ENCODE data around the gene BLNK. TPM values are rescaled to one million over a fixed set of nuclear protein-coding genes. Genes with fewer than 3 reads are reported as not detected.

BLNK gene
- total RNA-seq, 2 donors from 2014 or later, result 0.39 to 0.41 TPM

DNA sequence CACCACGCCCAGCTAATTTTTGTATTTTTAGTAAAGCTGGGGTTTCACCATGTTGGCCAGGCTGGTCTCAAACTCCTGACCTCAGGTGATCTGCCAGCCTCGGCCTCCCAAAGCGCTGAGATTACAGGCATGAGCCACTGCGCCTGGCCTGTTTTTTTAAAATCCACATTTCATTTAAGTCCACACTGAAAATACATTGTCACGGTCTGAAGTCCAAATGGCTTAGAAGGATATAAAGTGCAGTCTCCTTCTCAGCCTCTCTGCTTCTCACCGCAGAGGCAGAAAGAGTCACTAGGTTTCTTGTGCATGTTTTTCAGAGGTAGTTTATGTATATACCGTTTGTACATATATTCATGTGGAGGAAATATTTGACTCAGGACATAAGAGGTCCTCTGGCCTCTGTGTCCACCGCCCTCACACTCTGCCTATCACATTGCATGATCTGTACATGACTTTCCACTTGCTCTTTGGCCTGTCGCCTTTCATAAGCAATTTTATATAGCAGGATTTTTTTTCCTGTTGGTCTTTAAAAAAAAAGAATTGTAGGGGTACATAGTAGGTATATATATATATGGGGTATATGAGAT lies 42.9 kb downstream of the BLNK start:
- H3K4me1 ChIP-seq, result no peaks in the 10 kb centered on the region
- no peak overlapping the region for H3K4me3 ChIP-seq
- no peaks in the 10 kb centered on the region for H3K27me3 ChIP-seq
- no peak overlapping the region for H3K27ac ChIP-seq
- TF ChIP-seq, protein P1, sequence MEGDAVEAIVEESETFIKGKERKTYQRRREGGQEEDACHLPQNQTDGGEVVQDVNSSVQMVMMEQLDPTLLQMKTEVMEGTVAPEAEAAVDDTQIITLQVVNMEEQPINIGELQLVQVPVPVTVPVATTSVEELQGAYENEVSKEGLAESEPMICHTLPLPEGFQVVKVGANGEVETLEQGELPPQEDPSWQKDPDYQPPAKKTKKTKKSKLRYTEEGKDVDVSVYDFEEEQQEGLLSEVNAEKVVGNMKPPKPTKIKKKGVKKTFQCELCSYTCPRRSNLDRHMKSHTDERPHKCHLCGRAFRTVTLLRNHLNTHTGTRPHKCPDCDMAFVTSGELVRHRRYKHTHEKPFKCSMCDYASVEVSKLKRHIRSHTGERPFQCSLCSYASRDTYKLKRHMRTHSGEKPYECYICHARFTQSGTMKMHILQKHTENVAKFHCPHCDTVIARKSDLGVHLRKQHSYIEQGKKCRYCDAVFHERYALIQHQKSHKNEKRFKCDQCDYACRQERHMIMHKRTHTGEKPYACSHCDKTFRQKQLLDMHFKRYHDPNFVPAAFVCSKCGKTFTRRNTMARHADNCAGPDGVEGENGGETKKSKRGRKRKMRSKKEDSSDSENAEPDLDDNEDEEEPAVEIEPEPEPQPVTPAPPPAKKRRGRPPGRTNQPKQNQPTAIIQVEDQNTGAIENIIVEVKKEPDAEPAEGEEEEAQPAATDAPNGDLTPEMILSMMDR (IDR thresholded peaks at IDR 0.05), result no peak
- no peaks in the 10 kb centered on the region for H3K36me3 ChIP-seq
- DNase-seq (ENCODE audit: low spot score), result no peak
- H3K9me3 ChIP-seq, result no peaks in the 10 kb centered on the region

DNA sequence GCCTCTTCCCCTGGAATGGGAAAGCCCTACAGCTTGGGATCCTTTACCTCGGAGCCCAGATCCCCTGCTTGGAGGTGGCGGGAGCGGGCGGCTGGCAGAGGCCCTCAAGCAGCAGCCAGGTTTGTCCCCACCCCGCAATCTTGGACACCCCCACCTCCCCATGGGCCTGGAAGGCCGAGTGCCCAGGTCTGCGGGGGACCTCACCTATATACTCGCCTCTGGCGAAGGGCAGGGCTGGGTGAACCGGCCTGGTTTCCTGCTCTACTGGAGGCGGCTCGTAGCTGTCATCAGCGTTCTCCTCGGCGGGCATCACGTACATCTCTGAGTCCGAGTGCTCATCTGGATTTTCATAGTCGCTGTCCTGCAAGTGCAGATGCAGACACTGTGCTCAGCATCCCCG lies 44.2 kb downstream of the BLNK start:
- Histone ChIP-seq H3K36me3 (no peaks in the 10 kb centered on the region), H3K9me3 (no peaks in the 10 kb centered on the region), H3K4me1 (no peaks in the 10 kb centered on the region), H3K4me3 (no peak overlapping the region), H3K27me3 (no peaks in the 10 kb centered on the region), H3K27ac (no peak overlapping the region)
- DNase-seq (ENCODE audit: low spot score), result no peak
- TF ChIP-seq, protein P1 (IDR thresholded peaks at IDR 0.05), result no peak

GRCh38 chr10:96225119-96225518 lies 46.2 kb downstream of the BLNK start:
- no peaks in the 10 kb centered on the region for H3K27me3 ChIP-seq
- TF ChIP-seq, protein P1 (IDR thresholded peaks at IDR 0.05), result no peak
- H3K4me3 ChIP-seq, result no peak overlapping the region
- no peaks in the 10 kb centered on the region for H3K36me3 ChIP-seq
- H3K4me1 ChIP-seq, result no peaks in the 10 kb centered on the region
- H3K9me3 ChIP-seq, result no peaks in the 10 kb centered on the region
- H3K27ac ChIP-seq, result no peak overlapping the region
- no peak for DNase-seq (ENCODE audit: low spot score)

- TF ChIP-seq, protein P1 (IDR thresholded peaks at IDR 0.05), result no peak
- H3K4me1 ChIP-seq, result no peaks in the 10 kb centered on the region
Observed at GRCh38 chr10:96222908-96223307, 48.5 kb downstream of the BLNK start.

DNA sequence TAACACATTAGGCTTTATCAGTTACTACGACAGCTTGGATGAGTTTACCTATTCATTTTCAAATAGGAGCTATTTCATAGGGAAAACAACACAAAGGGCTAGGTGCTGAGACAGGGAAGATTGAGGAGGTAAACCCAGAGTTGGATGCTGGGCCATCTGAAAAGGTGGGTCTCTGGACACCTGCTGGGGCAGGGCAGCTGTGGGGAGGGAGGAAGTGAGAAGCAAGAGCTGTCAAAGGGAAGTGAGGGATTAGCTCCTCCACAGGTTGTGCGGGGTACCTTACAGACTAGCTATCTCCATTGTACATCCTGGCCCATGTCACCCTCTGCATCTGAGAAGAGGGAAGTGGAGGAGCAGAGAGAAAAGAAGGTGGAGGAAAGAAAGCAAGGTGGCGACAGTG lies 48.9 kb downstream of the BLNK start:
- Histone ChIP-seq H3K27ac (no peak overlapping the region), H3K4me1 (no peaks in the 10 kb centered on the region), H3K9me3 (no peaks in the 10 kb centered on the region), H3K36me3 (no peaks in the 10 kb centered on the region), H3K4me3 (no peak overlapping the region), H3K27me3 (no peaks in the 10 kb centered on the region)
- DNase-seq (ENCODE audit: low spot score), result no peak
- TF ChIP-seq, protein P1 (IDR thresholded peaks at IDR 0.05), result no peak

More at GRCh38 chr10:96222908-96223307, 48.5 kb downstream of the BLNK start:
- no peak for DNase-seq (ENCODE audit: low spot score)
- no peak overlapping the region for H3K4me3 ChIP-seq
- no peaks in the 10 kb centered on the region for H3K36me3 ChIP-seq
- H3K27me3 ChIP-seq, result no peaks in the 10 kb centered on the region
- H3K27ac ChIP-seq, result no peak overlapping the region
- H3K9me3 ChIP-seq, result no peaks in the 10 kb centered on the region

DNA sequence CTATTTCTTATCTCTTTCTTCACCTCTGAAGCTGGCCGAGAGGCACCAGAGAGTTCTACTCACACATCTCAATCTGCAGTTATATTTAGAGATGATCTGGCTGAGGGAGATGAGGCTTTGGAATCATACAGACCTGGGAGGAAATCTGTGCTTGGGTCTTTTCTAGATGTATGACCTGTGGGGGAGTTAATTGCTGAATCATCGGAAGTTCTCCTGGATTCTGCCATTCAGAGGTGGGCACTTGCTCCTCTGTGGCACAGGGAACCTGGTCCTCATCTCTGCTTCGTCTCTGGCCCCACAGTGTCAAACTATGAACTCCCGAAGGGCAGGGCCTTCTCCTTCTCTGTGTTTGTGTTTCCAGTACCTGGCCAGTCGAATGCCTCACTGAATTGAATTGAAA lies 52.5 kb downstream of the BLNK start:
- no peak for DNase-seq (ENCODE audit: low spot score)
- Histone ChIP-seq H3K4me3 (no peak overlapping the region), H3K27ac (no peak overlapping the region), H3K27me3 (no peaks in the 10 kb centered on the region), H3K4me1 (no peaks in the 10 kb centered on the region), H3K9me3 (no peaks in the 10 kb centered on the region), H3K36me3 (no peaks in the 10 kb centered on the region)
- TF ChIP-seq, protein P1 (IDR thresholded peaks at IDR 0.05), result no peak

Data from right atrium auricular region (tissue), 2 donors.